Hepatocyte (in vitro differentiated cells): ENCODE measurements around the gene MDM4.

ENCODE experiments used
- CTCF ChIP-seq: fragments of 200-600 bp; sonication (generic); IDR thresholded peaks from 2 replicates; pipeline ENCODE4 v1.5.1; 2016; ENCODE audit warnings: antibody characterized with exemption, mild to moderate bottlenecking; ENCODE audit not compliant: poor library complexity
- EZH2 ChIP-seq: fragments of 200-600 bp; sonication (generic); IDR thresholded peaks from 2 replicates; pipeline ENCODE4 v1.6.1; 2016; ENCODE audit warnings: antibody characterized with exemption, mild to moderate bottlenecking, borderline replicate concordance
- EZH2phosphoT487 ChIP-seq: fragments of 200-600 bp; sonication (generic); IDR thresholded peaks from one replicate; pipeline ENCODE4 v1.6.1; 2018; ENCODE audit warnings: antibody characterized with exemption, mild to moderate bottlenecking, low read depth, moderate library complexity; ENCODE audit not compliant: unreplicated experiment, severe bottlenecking

- TF ChIP-seq CTCF (no peak), EZH2 (no peak), EZH2phosphoT487 (no peak)
Measured at GRCh38 chr1:204507317-204508105, 8.7 kb upstream of the MDM4 start.
